Mucosa of stomach (tissue), 1 donor: ENCODE measurements around the gene LDB2.

Source experiments
- H3K27me3 ChIP-seq: one replicate; pipeline ENCODE4 v1.7.0; 2013; ENCODE audit warnings: mild to moderate bottlenecking, low read length; ENCODE audit not compliant: control insufficient read depth, insufficient read depth
- H3K36me3 ChIP-seq: one replicate; pipeline ENCODE4 v1.7.0; 2013; ENCODE audit warnings: low read length; ENCODE audit not compliant: control insufficient read depth, insufficient read depth
- H3K4me1 ChIP-seq: one replicate; pipeline ENCODE4 v1.7.0; 2013; ENCODE audit warnings: mild to moderate bottlenecking, low read length; ENCODE audit not compliant: control insufficient read depth, insufficient read depth
- H3K4me3 ChIP-seq: one replicate; pipeline ENCODE4 v1.7.0; 2013; ENCODE audit warnings: low read length
- H3K9ac ChIP-seq: one replicate; pipeline ENCODE4 v1.7.0; 2013; ENCODE audit warnings: mild to moderate bottlenecking, low read length, moderate library complexity
- H3K9me3 ChIP-seq: one replicate; pipeline ENCODE4 v1.7.0; 2013; ENCODE audit warnings: mild to moderate bottlenecking, low read length, moderate library complexity; ENCODE audit not compliant: control insufficient read depth
- donor health status: Pancreatic carcinoma.

LDB2 gene

GRCh38 chr4:16760617-16761363 lies 137.7 kb downstream of the LDB2 start:
- Histone ChIP-seq H3K27me3 (no peaks in the 10 kb centered on the region), H3K4me1 (no peaks in the 10 kb centered on the region), H3K9ac (no peak overlapping the region), H3K9me3 (no peaks in the 10 kb centered on the region), H3K4me3 (no peak overlapping the region), H3K36me3 (no peaks in the 10 kb centered on the region)

- Histone ChIP-seq H3K4me1 (no peaks in the 10 kb centered on the region), H3K4me3 (no peak overlapping the region), H3K9ac (no peak overlapping the region), H3K9me3 (no peaks in the 10 kb centered on the region), H3K27me3 (no peaks in the 10 kb centered on the region), H3K36me3 (no peaks in the 10 kb centered on the region)
Observed at GRCh38 chr4:16759931-16760582, 138.4 kb downstream of the LDB2 start.

- Histone ChIP-seq H3K27me3 (no peaks in the 10 kb centered on the region), H3K4me1 (no peaks in the 10 kb centered on the region), H3K9ac (no peak overlapping the region), H3K36me3 (no peaks in the 10 kb centered on the region), H3K9me3 (no peaks in the 10 kb centered on the region), H3K4me3 (no peak overlapping the region)
Observed at GRCh38 chr4:16758816-16759215, 139.6 kb downstream of the LDB2 start.

GRCh38 chr4:16758255-16758654 lies 140.2 kb downstream of the LDB2 start:
- no peak overlapping the region for H3K4me3 ChIP-seq
- no peaks in the 10 kb centered on the region for H3K9me3 ChIP-seq
- H3K9ac ChIP-seq: no peak overlapping the region

GRCh38 chr4:16757080-16757521 lies 141.3 kb downstream of the LDB2 start:
- no peaks in the 10 kb centered on the region for H3K4me1 ChIP-seq
- H3K4me3 ChIP-seq: no peak overlapping the region
- H3K9ac ChIP-seq: no peak overlapping the region
- no peaks in the 10 kb centered on the region for H3K27me3 ChIP-seq
- H3K9me3 ChIP-seq: no peaks in the 10 kb centered on the region
- no peaks in the 10 kb centered on the region for H3K36me3 ChIP-seq

More at GRCh38 chr4:16758255-16758654, 140.2 kb downstream of the LDB2 start:
- no peaks in the 10 kb centered on the region for H3K27me3 ChIP-seq
- no peaks in the 10 kb centered on the region for H3K36me3 ChIP-seq
- H3K4me1 ChIP-seq: no peaks in the 10 kb centered on the region

- Histone ChIP-seq H3K4me1 (no peaks in the 10 kb centered on the region), H3K4me3 (no peak overlapping the region), H3K27me3 (no peaks in the 10 kb centered on the region), H3K9ac (no peak overlapping the region), H3K9me3 (no peaks in the 10 kb centered on the region), H3K36me3 (no peaks in the 10 kb centered on the region)
Observed at GRCh38 chr4:16754104-16754503, 144.3 kb downstream of the LDB2 start.

- Histone ChIP-seq H3K9ac (no peak overlapping the region), H3K36me3 (no peaks in the 10 kb centered on the region), H3K4me3 (no peak overlapping the region), H3K9me3 (no peaks in the 10 kb centered on the region), H3K4me1 (no peaks in the 10 kb centered on the region), H3K27me3 (no peaks in the 10 kb centered on the region)
Observed at GRCh38 chr4:16752150-16752549, 146.3 kb downstream of the LDB2 start.

GRCh38 chr4:16750882-16751642 lies 147.4 kb downstream of the LDB2 start:
- Histone ChIP-seq H3K4me1 (no peaks in the 10 kb centered on the region), H3K27me3 (no peaks in the 10 kb centered on the region), H3K4me3 (no peak overlapping the region), H3K9me3 (no peaks in the 10 kb centered on the region), H3K36me3 (no peaks in the 10 kb centered on the region), H3K9ac (no peak overlapping the region)

- Histone ChIP-seq H3K4me3 (no peak overlapping the region), H3K9me3 (no peaks in the 10 kb centered on the region), H3K27me3 (no peaks in the 10 kb centered on the region), H3K36me3 (no peaks in the 10 kb centered on the region), H3K4me1 (peaks cover 6% of the 10 kb centered on the region), H3K9ac (no peak overlapping the region)
Observed at GRCh38 chr4:16750216-16750615, 148.2 kb downstream of the LDB2 start.

- Histone ChIP-seq H3K4me1 (peaks cover 12% of the 10 kb centered on the region), H3K36me3 (no peaks in the 10 kb centered on the region), H3K9me3 (no peaks in the 10 kb centered on the region), H3K27me3 (no peaks in the 10 kb centered on the region), H3K9ac (no peak overlapping the region), H3K4me3 (no peak overlapping the region)
Observed at GRCh38 chr4:16745887-16746286, 152.6 kb downstream of the LDB2 start.

GRCh38 chr4:16745009-16745635 lies 153.3 kb downstream of the LDB2 start:
- Histone ChIP-seq H3K36me3 (no peaks in the 10 kb centered on the region), H3K4me3 (no peak overlapping the region), H3K4me1 (peaks cover 12% of the 10 kb centered on the region), H3K9me3 (no peaks in the 10 kb centered on the region), H3K27me3 (no peaks in the 10 kb centered on the region), H3K9ac (no peak overlapping the region)

- Histone ChIP-seq H3K36me3 (no peaks in the 10 kb centered on the region), H3K4me1 (peaks cover 12% of the 10 kb centered on the region), H3K9ac (no peak overlapping the region), H3K4me3 (no peak overlapping the region), H3K27me3 (no peaks in the 10 kb centered on the region), H3K9me3 (no peaks in the 10 kb centered on the region)
Observed at GRCh38 chr4:16741287-16741686, 157.2 kb downstream of the LDB2 start.
